MM.1S (cell line): ENCODE measurements around the gene SPACDR.

Experiments used
- CTCF ChIP-seq: fragments of 300-600 bp; sonication (generic); IDR thresholded peaks from 2 replicates; pipeline ENCODE4 v1.5.1; 2016; ENCODE audit warnings: antibody characterized with exemption, low read length, mixed read lengths
- EZH2 ChIP-seq: fragments of 300-600 bp; sonication (generic); optimal IDR thresholded peaks from 2 replicates; pipeline ENCODE3; 2017; ENCODE audit warnings: low read depth, mild to moderate bottlenecking, antibody characterized with exemption, low read length, mixed read lengths
- EZH2phosphoT487 ChIP-seq: fragments of 300-600 bp; sonication (generic); IDR thresholded peaks from 2 replicates; pipeline ENCODE4 v1.6.1; 2018; ENCODE audit warnings: antibody characterized with exemption, low read length

GRCh38 chr7:100435401-100436304 lies 28.4 kb downstream of the SPACDR start:
- no peak for TF ChIP-seq CTCF
- no peak for TF ChIP-seq EZH2
- TF ChIP-seq EZH2phosphoT487: no peak
